Natural killer cell (primary cell): Measurements from ENCODE around the gene DVL3. TPM values are rescaled to one million over a fixed set of nuclear protein-coding genes. Genes with fewer than 3 reads are reported as not detected.
"Not testable (repeated sequence)": the region's sequence is repeated elsewhere in the genome, so short reads cannot be mapped to it uniquely, and the experiment has no call there.

Source experiments
- ATAC-seq, 3 donors: fragments of 150-1000 bp in 2 of 3; fragments of 200-7000 bp in 1 of 3; cut with Tn5 transposase; 1 replicate in 1 of 3; 2 replicates in 2 of 3; pipeline ENCODE4 v1.10.0; 2021; ENCODE audit warnings: mild to moderate bottlenecking in 2 of 3, moderate library complexity in 2 of 3
- DNase-seq, 2 donors: peaks; one replicate each; pipeline versions ENCODE4 v3.0.0 to v3.0.0-alpha.2; 2013 to 2021; ENCODE audit warnings: mixed read lengths in 1 of 2
- H3K27ac ChIP-seq: one replicate; pipeline ENCODE4 v1.5.1; 2013; ENCODE audit warnings: mild to moderate bottlenecking, low read length
- H3K27me3 ChIP-seq: one replicate; pipeline ENCODE4 v1.6.1; 2013; ENCODE audit warnings: low read length; ENCODE audit not compliant: control insufficient read depth, insufficient read depth
- H3K36me3 ChIP-seq: one replicate; pipeline ENCODE4 v1.6.1; 2013; ENCODE audit warnings: low read length; ENCODE audit not compliant: control insufficient read depth, insufficient read depth
- H3K4me1 ChIP-seq: one replicate; pipeline ENCODE4 v1.6.1; 2013; ENCODE audit warnings: low read length; ENCODE audit not compliant: control insufficient read depth, insufficient read depth
- H3K4me3 ChIP-seq: one replicate; pipeline ENCODE4 v1.5.1; 2013; ENCODE audit warnings: low read length
- H3K9me3 ChIP-seq: one replicate; pipeline ENCODE4 v1.6.1; 2013; ENCODE audit warnings: low read length; ENCODE audit not compliant: control insufficient read depth, insufficient read depth
- H3K27ac Mint-ChIP-seq, 2 donors: one replicate each; pipeline ENCODE4 v1.8.0; 2022; ENCODE audit warnings: mild to moderate bottlenecking in 2 of 2, mixed read lengths in 2 of 2, moderate library complexity in 1 of 2
- H3K27me3 Mint-ChIP-seq, 2 donors: one replicate each; pipeline ENCODE4 v1.8.0; 2022; ENCODE audit warnings: low read depth in 2 of 2, mixed read lengths in 2 of 2
- H3K36me3 Mint-ChIP-seq: one replicate; pipeline ENCODE4 v1.8.0; 2022; ENCODE audit warnings: mixed read lengths
- H3K4me1 Mint-ChIP-seq, 2 donors: one replicate each; pipeline ENCODE4 v1.8.0; 2022; ENCODE audit warnings: mixed read lengths in 2 of 2
- H3K4me3 Mint-ChIP-seq: one replicate; pipeline ENCODE4 v1.8.0; 2022; ENCODE audit warnings: mild to moderate bottlenecking, moderate library complexity, mixed read lengths
- H3K9me3 Mint-ChIP-seq, 2 donors: one replicate each; pipeline ENCODE4 v1.8.0; 2022; ENCODE audit warnings: mixed read lengths in 2 of 2
- CTCF ChIP-seq: fragments of 200-600 bp; IDR thresholded peaks from one replicate; pipeline ENCODE4 v1.8.0; 2022; ENCODE audit warnings: antibody characterized with exemption
- WGBS: methylation state at CpG from one replicate; pipeline ENCODE4 v1.1.7; 2013; ENCODE audit warnings: missing lambda C conversion rate; ENCODE audit not compliant: insufficient coverage; 5-methylcytosine and 5-hydroxymethylcytosine counted together
- intact Hi-C: fragments of 100-400 bp; cut with micrococcal nuclease; formaldehyde crosslinking; loops from one replicate; pipeline ENCODE4 v1.14.2; 2022
- total RNA-seq, 4 donors: library from RNA; stranded (reverse); fragments of 120-200 nt in 1 of 4; gene quantifications; one replicate each; pipeline versions ENCODE4 v1.2.3 to v1.2.4, GENCODE V29; 2013 to 2022

The DVL3 gene
- total RNA-seq, 3 donors from 2014 or later (not counting 1 experiment from before 2014, with no cell fraction given), result 59.1 to 77.5 (median 59.7) TPM

GRCh38 chr3:184121031-184121430 lies 34.1 kb upstream of the DVL3 start:
- H3K4me3 Mint-ChIP-seq, H3K4me1 ChIP-seq, H3K9me3 Mint-ChIP-seq, H3K4me3 ChIP-seq, H3K27ac ChIP-seq, H3K4me1 Mint-ChIP-seq, H3K27ac Mint-ChIP-seq, H3K36me3 ChIP-seq, H3K27me3 ChIP-seq, DNase-seq, H3K9me3 ChIP-seq, ATAC-seq, H3K36me3 Mint-ChIP-seq, intact Hi-C loops: not testable (repeated sequence)
- 92% methylated on average over 8 of the region's 8 CpGs for WGBS
- H3K27me3 Mint-ChIP-seq, result peaks cover 8 to 12% of the 10 kb centered on the region in 2 donors

- Histone ChIP-seq H3K4me1 (no peaks in the 10 kb centered on the region), H3K9me3 (no peaks in the 10 kb centered on the region), H3K4me3 (no peak overlapping the region), H3K27me3 (no peaks in the 10 kb centered on the region), H3K36me3 (no peaks in the 10 kb centered on the region), H3K27ac (no peak overlapping the region)
- Mint-ChIP-seq H3K4me1 (no peaks in the 10 kb centered on the region), H3K9me3 (no peaks in the 10 kb centered on the region), H3K27me3 (peaks cover 5 to 6% of the 10 kb centered on the region in 2 donors), H3K27ac (no peak overlapping the region), H3K36me3 (no peaks in the 10 kb centered on the region), H3K4me3 (no peak overlapping the region)
- intact Hi-C loops, result no loop called here
- no peak for DNase-seq
- no peak for ATAC-seq
- 69% methylated on average over 2 of the region's 3 CpGs for WGBS
- no peak for TF ChIP-seq CTCF
Observed at GRCh38 chr3:184126006-184126405, 29.2 kb upstream of the DVL3 start.

GRCh38 chr3:184129012-184129411 lies 26.2 kb upstream of the DVL3 start:
- intact Hi-C loops, result no loop called here
- H3K4me3 ChIP-seq, result no peak overlapping the region
- Mint-ChIP-seq H3K9me3 (no peaks in the 10 kb centered on the region), H3K27ac (no peak overlapping the region), H3K4me3 (no peak overlapping the region), H3K36me3 (no peaks in the 10 kb centered on the region), H3K27me3 (peaks cover 0 to 6% of the 10 kb centered on the region in 2 donors), H3K4me1 (peaks cover 7 to 8% of the 10 kb centered on the region in 2 donors)
- peak; percentile 7 for TF ChIP-seq CTCF
- no peaks in the 10 kb centered on the region for H3K36me3 ChIP-seq
- ATAC-seq, result peak in 1 of 3 donors; percentile 52
- H3K27ac ChIP-seq, result no peak overlapping the region
- H3K27me3 ChIP-seq, result no peaks in the 10 kb centered on the region
- peak in 1 of 2 donors; percentile 17 for DNase-seq
- H3K9me3 ChIP-seq, result no peaks in the 10 kb centered on the region
- peaks cover 3% of the 10 kb centered on the region for H3K4me1 ChIP-seq
- 69% methylated on average over 2 of the region's 2 CpGs for WGBS

- TF ChIP-seq CTCF, result no peak
- ATAC-seq (no peak), DNase-seq (no peak)
- no peak overlapping the region for H3K4me3 Mint-ChIP-seq
- H3K27me3 Mint-ChIP-seq, result peaks cover 0 to 6% of the 10 kb centered on the region in 2 donors
- no peaks in the 10 kb centered on the region for H3K9me3 Mint-ChIP-seq
- Histone ChIP-seq H3K27me3 (no peaks in the 10 kb centered on the region), H3K27ac (no peak overlapping the region), H3K36me3 (no peaks in the 10 kb centered on the region), H3K4me1 (peaks cover 18% of the 10 kb centered on the region), H3K4me3 (no peak overlapping the region), H3K9me3 (no peaks in the 10 kb centered on the region)
- intact Hi-C loops, result loop anchor here (10.0 kb wide), 1 partner anchor 112 kb away; the partner anchor contains the start of genes ALG3 and EEF1AKMT4
- WGBS, result no CpG with 5 or more reads among the region's 4 CpGs
- H3K27ac Mint-ChIP-seq, result no peak overlapping the region
- H3K4me1 Mint-ChIP-seq, result peaks cover 47% of the 10 kb centered on the region in 2 donors
- H3K36me3 Mint-ChIP-seq, result no peaks in the 10 kb centered on the region
Observed at GRCh38 chr3:184132945-184133344, 22.2 kb upstream of the DVL3 start.
